GM18499 (cell line): ENCODE measurements around the gene DNAL4.

Experiments
- ATAC-seq: cut with Tn5 transposase; IDR thresholded peaks from one replicate; pipeline ENCODE4 v1.9.1; 2021; ENCODE audit warnings: moderate number of reproducible peaks; ENCODE audit not compliant: insufficient read depth, unreplicated experiment

The DNAL4 gene

DNA sequence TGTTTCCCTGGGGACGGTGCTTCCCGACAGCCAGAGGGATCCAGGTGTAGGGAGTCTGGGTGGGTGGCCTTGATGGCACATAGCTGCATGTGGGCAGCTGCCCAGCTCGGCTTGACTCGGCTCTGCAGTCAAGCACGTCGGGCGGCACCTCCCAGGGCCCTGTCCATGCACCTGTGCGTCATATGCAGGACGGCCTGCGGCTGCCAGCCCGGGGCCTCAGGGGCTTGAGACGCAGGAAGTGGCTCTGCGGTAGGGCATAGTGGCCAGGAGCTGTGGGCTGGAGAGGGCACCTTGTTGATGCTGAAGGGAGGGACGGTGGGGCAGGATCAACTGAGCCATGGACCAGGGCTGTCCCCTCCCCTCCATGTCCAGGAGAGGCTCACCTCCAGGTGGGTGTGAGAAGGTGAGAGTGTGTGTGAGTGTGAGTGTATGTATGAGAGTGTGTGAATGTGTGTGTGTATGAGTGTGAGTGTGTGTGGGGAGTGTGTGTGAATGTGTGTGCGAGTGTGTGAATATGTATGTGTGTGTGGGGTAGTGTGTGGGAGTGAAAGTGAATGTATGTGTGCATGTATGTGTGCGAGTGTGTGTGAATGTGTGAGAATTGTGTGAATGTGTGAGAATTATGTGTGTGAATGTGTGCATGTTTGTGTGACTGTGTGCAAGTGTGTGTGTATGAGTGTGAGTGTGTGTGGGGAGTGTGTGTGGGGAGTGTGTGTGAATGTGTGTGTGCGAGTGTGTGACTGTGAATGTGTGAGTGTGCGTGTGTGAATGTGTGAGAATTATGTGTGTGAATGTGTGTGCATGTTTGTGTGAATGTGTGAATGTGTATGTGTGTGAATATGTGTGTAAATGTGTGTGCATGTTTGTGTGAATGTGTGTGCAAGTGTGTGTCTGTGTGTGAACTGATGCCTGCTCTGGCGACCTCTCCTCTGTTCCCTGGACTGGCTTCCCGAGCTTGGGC, 32.5 kb downstream of the DNAL4 start:
- ATAC-seq, result no peak

DNA sequence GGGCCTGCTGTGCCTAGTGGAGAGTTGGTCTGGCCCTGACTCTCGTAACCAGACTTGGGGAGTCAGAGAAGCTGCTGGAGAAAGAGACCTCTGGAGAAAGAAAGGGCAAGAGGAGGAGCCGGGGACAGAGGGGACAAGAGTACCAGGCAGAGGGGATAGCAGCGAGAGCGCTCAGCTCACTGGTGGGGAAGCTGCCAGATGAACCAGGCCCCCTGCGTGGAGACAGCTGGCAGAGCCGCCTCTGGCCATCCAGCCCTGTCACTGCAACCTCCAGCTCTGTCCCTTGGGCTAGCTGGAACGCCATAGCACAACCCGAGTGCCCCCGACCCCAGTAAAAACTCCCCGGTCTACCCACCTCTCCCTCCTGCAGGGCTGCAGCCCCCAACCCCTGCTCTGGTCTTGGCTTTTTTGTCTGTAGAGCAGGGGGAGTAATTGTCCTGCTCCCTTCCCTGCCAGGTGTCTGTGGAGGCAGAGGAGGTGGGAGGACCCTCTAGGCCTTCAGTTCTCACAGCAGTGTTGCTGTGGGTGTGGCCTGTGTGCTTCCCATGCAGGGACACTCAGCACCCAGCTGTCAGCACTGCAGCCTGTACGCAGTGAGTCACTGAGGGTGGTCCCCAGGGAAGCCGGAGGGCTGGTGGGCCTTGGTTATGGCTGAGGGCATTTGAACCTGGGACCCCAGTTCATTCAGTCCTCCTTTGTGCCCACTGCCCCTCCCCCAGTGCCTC, 33.3 kb downstream of the DNAL4 start:
- no peak for ATAC-seq

DNA sequence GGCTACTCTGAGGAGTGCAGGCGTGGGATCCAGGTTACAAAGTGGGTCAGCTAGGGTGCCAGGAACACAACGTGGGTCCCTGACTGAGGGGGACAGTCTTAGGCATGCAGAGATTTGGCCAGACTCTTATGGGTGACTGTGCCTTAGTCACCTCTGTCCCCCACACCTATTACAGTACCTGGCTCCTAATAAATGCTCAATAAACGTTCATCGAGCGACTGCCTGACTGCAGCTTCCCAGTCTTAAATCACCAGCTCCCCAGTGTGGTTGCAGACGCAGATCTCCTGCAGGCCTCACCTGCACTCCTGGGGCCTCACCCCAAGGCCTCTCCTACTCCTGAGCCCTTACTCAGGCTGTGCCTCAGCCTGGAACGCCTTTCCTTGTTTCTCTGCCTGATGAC, 34.9 kb downstream of the DNAL4 start:
- no peak for ATAC-seq

DNA sequence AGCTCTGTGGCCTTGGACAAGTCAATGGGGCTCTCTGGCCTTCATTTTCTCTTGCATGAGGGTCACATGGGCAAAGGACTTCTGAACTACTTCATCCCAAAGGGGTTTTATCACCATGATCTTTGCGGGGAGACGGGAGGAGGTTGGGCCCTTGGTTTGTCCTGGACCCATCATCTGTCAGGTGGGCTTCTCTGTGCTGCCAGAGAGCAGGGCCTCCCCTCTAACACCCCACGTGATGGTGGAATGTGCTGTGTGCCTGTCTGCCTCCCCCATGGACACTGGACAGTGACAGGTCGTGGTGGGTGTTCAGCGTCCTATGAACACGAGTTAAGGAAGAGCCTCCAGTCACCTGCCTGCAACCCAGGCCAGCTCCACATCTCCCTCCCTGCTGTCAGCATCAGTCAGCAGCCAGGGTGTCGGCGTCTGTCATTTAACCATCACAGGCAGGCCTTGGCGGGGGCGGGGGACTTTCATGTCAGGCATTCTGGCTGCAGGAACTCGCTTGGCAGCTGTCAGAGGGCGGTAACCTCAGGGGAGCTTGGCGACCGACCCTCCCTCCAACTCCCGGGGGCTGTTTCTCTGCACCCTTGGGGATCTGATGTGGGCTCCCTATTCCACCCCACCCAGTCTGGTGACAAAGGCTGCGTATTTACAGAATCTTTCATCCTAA, 35.5 kb downstream of the DNAL4 start:
- no peak for ATAC-seq

DNA sequence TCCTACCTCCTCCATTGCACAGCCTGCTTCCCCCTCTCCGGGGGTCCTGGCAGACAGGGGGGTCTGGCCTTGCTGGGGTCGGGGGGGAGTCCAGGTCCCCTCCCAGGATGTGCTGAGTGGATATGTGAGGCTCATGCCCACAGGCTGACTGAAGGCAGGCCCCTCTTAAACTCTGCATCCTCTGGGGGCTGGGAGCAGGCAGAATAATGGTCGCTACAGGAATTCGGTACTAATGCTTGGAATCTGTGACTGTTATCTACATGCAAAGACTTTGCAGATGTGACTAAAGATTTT, 36.5 kb downstream of the DNAL4 start:
- no peak for ATAC-seq

DNA sequence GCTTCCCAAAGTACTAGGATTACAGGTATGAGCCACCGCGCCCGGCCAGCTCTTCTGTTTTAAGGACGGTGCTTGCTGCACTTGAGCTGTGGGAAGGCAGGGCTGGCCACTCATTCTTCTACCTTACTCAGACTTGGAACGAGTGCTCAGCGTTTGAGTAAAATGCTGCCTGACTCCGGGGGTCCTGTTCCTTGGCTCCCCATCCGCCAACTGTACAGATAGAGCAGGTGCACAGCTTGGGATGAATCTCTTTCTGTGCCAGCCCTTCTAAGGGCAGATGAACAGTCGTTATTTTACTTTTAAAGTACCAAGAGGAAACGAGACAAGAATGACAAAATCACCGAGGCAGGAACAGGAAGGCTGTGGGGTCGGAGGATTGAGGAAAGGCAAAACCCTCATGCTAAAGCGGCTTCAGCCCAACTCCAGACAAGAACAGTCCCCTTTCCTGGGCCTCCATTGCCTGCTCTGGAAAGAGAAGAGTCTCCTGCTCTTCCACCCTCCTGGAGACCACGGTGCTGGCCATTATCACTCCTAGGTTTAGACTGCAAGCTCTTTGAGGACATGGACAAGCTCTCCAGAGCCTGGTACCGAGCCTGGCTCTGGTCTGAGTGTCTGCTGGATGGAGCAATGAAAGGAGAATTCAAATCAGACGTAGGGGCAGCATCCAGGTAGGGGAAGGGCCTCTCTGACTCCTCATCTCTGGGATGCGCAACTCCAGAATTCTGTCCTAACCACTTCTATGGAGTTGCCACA, 37.1 kb downstream of the DNAL4 start:
- ATAC-seq, result no peak

DNA sequence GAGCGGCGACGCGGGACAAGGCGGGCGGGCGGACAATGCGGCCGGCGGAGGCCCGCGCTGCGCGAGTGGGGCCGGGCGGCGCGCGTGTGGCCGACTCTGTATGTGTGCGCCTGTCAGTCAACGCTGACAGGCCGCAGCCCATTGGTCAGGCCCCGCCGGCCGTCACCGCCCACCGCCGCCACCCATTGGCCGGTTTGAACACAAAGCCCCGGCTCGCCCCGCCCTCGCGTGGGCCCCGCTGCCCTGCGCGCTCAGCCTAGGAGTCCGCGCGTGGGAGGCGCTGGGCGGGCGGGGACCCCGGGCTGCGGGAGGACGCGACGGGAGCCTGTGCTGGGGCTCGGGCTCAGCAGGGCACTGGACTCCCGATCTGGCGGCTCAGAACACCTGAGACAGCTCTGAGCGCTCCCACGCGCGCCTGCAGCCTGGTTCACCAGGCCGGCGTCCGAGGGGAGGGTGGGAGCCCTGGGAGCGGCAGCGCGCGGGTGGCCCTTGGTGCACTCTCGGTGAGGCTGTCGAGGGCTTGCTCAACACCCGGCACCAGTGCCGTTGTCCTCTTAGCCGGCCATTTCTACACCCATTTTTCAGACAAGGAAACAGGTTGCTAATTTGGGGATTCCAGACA, 37.9 kb downstream of the DNAL4 start, which contains the start of gene SUN2:
Gene SUN2, minus strand, starts transcription at position 88 of the 622 bp plus-strand sequence. CDS start 3,370 bp downstream, outside the sequence.
- ATAC-seq, result no peak

DNA sequence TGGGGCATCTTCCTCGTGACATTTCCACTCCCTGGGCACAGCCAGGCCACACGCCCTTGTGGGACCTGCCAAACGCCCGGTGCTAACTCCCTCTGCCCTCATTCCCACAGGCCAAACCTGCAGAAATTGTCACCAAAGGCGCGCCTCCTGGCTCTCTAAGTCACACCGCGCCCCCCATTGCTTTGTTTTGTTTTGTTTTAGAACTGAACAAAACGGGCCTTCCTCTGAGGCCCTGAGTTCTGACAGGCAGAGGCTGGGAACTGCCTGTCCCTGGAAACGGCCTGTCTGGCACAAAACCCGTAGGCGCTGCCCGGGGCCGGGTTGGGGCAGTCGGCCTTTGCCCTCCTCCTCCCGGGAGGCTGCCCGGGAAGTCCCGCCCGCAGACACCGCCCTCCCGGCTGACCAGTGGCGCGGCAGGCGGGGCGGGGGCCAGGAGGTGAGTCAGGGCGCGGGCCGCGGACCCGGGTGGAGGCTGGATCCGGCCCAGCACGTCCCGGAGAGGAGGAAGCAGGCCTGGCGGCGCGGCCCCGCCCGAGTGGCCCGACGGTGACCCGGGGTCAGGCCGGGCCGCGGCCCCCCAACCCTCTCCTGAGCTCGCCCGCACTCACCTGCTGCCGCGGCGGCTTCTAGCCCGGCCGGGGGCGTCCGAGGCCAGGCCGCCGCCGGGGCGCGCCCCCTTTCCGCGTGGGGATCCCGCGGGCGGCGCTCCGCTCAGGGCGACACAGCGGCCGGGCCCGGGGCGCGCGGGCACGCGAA, 38.6 kb downstream of the DNAL4 start:
- ATAC-seq, result no peak

DNA sequence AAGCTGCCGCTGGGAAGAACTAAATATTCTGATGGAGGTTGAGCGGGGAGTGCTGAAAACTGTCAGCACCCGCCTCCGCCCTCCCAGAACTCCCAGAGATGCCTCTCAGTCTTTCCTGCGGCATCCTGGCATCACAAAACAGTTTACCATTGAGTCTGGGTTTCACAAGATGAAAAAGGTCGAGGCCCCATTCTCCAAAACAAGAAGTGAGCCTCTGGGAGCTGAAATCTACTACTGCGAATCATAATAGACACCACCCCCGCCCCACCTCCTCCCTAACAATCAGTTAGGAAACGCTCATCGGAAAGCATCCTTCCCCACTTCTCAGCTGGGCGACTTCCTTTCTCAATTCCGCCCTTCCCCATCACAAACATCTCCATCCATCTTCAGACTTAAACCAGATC, 39.2 kb downstream of the DNAL4 start:
- ATAC-seq, result no peak

DNA sequence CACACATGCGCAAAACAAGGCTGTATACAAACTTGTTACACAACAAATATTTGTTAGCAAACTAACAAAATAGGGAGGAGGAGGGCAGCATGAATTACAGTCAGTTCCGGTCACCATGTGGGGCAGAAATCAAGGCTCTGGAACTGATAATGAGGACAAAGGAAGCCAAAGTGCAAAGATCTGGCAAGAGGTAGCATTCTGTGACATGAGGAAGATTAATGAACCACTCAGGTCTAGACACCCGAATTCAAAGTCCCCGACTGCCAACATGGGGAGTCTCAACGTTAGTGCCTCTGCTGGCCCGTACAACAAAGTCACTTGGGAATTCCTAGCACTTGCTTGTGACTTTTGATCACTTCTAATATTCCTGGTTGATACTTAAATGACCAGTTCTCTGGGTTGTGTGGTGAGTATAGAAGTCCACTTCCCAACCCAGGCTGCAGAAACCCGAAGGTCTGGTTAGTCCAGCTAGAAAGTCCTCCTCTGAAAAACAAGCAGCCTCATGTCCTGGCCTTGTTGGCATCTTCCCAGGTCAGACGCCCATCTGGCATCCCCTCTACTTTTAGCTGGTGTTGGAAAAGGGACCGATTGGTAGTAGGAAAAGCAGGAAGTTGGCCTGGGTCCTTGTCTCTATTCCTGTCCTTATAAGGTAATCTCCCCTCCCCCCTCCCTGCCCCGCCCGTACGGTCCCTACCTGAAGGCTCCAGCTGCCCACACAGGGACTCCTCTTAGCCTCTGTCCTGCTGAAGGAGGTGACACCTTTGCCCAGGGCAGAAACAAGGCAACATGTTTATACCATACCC, 39.8 kb downstream of the DNAL4 start:
- no peak for ATAC-seq

DNA sequence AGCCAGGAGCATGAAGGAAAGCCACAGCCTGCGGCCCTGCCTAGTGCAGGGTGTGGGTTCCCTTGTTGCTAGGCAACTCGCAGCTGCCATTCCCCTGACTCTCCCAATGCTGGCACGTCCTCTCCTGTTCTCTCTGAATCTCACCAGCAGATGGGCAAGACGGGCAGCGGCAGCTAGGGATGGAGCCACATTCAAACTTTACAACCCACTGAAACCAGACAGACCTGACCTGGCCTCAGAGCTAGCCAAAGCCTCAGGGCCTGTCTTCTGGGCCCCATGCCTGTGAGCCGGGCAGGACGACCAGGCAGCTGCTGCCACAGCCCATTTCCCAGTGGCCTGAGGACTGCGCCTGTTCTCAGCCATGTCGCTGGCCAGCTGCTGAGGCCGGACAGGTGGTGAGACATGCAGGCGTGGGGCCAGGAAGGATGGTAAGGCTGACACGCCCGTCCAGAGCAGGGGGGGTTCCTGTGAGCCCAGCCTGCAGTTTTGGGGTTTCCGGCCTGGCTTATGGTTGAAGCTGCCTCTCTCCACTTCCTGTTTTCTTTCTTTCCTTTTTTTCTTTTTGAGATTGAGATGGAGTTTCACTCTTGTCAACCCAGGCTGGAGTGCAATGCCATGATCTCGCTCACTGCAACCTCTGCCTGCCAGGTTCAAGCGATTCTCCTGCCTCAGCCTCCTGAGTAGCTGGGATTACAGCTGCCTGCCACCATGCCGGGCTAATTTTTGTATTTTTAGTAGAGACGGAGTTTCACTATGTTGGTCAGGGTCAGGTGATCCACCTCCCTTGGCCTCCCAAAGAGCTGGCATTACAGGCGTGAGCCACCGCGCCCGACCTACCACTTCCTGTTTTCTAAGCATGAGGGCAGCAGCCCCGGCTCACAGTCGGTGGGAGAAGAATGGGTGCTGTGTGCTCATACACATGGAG, 42.3 kb downstream of the DNAL4 start:
- ATAC-seq, result no peak

DNA sequence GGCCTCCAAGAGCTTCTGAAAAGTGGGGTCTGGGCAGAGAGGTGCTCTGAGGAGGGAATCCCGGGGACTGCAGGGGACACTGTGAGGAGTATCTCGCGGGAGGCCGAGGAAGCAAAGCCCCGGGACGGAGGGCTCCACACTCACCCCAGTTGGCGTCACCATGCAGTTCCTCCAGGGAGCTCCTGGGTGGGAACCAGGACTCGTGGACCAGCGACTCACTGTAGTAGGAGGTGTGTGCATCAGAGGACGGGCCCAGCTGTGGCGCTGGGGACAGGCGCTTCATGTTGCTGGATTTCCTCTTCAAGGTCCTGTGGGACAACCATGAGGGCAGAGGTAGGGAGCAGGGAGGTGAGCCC, 42.9 kb downstream of the DNAL4 start:
- no peak for ATAC-seq

DNA sequence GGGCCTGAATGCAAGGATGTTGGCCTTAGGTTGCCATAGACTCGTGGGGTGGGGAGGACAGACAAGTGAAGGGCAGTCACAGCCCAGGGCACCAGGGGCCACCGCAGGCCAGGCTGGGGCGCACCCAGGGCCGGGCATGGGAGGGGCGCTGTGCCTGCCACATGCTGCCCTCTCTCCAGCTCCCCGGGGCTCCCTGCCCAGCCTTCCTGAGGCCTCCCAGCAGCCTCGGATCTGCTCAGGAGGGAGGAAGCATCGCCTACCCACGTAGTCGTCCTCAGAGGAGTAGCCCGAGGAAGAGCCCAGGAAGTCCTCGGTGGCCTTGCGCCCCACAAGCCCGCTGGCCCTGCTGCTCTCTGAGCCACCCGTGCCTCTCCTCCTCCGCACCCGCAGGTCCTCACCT, 43.3 kb downstream of the DNAL4 start:
- ATAC-seq, result no peak

DNA sequence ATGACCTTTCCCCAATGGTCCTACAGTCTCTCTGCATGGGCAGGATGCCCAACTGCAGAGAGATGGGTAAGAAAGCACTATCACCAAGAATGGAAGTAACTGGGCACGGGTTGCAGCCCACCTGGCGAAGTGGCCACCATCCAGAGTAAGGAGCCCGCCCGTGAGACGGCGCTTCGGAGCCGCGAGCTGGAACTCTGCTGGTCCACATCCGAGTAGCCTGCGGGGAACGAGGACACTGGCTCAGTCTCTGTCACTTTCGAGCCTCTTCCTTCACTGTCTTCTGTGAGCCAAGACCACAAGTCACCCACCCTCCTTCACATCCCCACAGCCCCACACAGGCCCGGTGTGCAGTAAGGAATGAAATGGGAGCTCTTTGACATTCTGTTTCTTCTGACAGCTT, 43.8 kb downstream of the DNAL4 start:
- no peak for ATAC-seq

DNA sequence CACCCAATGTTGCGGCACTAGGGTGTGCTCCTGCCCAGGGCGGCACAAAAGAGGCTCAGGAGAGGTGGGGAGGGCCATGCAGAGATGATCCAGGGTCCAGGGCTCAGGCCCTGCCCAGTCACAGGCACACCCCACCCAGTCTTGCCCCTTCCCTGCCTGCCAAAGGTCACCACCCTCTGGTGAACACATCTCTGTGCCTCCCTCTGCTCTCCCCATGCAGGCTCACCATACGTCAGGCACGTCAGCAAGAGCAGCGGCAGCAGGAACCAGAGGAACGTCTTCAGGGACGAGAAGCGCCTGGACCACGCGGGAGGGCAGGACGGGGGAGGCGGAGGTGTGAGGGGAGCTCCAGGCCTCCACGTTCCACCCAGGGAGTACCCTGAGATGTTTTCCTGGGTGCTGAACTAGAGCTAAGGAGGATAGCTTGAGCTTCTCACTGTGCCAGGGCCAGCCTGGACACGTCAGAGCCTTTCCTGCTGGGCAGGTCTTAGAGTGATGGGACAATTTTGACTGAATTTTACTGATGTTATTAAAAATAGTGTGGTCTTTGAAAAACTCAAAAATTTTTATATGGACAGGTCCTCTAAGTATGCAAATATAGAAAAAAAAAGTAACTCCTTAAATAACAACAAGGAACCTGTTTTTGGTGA, 45.3 kb downstream of the DNAL4 start:
- ATAC-seq, result no peak

DNA sequence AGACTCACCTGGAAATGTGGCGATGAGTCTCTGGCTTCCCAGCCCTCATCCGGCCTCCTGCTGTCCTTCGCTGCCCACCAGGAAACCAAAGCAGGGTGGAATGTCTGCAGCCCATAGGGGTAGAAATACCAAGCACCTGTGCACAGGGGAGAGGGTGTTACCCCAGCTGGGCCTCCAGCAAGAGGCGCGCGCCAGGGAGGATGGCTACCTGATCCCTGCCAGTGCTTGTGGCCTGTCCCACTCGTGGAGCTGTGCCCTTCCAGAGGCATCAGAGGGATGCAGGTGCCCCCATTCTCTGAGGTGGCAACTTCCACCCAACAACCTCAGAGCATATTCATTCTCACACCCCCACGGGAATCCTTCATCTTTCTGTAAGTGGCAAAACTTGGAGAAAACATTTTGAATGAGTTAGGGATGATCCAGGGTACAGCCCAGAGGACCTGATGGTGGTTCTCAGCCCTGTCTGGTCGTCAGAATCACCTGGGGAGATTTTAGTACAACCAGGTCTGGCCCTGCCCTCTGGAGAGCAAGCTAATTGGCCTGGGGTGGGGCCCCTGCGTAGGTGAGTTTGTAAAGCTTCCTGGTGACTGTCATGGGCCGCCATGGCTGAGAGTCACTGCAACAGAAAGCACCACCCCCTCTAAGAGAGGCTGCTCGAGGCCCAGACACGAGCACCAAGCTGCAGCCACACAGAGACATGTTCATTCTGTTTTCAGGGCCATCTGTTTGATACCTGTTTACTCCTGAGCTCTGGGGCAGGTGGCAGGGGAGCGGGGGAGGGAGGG, 48.1 kb downstream of the DNAL4 start:
- ATAC-seq, result no peak
